ENCODE data around the gene CEP19. TPM values are rescaled to one million over a fixed set of nuclear protein-coding genes. Genes with fewer than 3 reads are reported as not detected.

Gene CEP19
- total RNA-seq, 1 experiment from 2014 or later, result 1.3 TPM

GRCh38 chr3:196726788-196727675 lies 15.0 kb upstream of the CEP19 start:
- DNase-seq, result no peak
- H2BK20ac ChIP-seq (ENCODE audit: low read depth, low read length, poor library complexity, severe bottlenecking), result no peak overlapping the region
- no peak overlapping the region for H3K56ac ChIP-seq (ENCODE audit: insufficient read length, low read depth, low read length)
- no peak overlapping the region for H3T11ph ChIP-seq (ENCODE audit: low read length)
- no peak overlapping the region for H3K27ac ChIP-seq (ENCODE audit: insufficient read length, low read depth, low read length)
- WGBS (ENCODE audit: extremely low coverage, insufficient read length, low lambda C conversion rate), result no CpG with 5 or more reads among the region's 7 CpGs
- H4K8ac ChIP-seq (replicated peaks; ENCODE audit: insufficient read length, low read depth, low read length), result no peak overlapping the region
- no peaks in the 10 kb centered on the region for H4K20me1 ChIP-seq (ENCODE audit: control insufficient read depth, insufficient read depth, insufficient read length)
- H3K27ac Mint-ChIP-seq, result no peak overlapping the region
- no peaks in the 10 kb centered on the region for H3K23me2 ChIP-seq (ENCODE audit: insufficient read length, low read depth, low read length, poor library complexity, severe bottlenecking)
- no peak overlapping the region for H2AK5ac ChIP-seq (ENCODE audit: insufficient read length, low read length)
- H4K91ac ChIP-seq (ENCODE audit: insufficient read length, low read depth, low read length), result no peak overlapping the region
- no peak overlapping the region for H4K5ac ChIP-seq (ENCODE audit: insufficient read length, low read depth, low read length)
- H3K79me2 ChIP-seq (ENCODE audit: insufficient read depth, low read length), result no peaks in the 10 kb centered on the region
- H2BK12ac ChIP-seq (ENCODE audit: insufficient read length, low read depth, low read length), result no peak overlapping the region
- H3K18ac ChIP-seq (ENCODE audit: insufficient read length, low read depth, low read length), result no peak overlapping the region
- H3K27me3 Mint-ChIP-seq (ENCODE audit: low read depth), result no peaks in the 10 kb centered on the region
- no peaks in the 10 kb centered on the region for H3K9me3 Mint-ChIP-seq
- no peak overlapping the region for H3K4me3 Mint-ChIP-seq
- no peaks in the 10 kb centered on the region for H3K9me3 ChIP-seq (ENCODE audit: control insufficient read depth, low read depth, low read length)
- H2BK15ac ChIP-seq (ENCODE audit: low read depth, low read length), result no peak overlapping the region
- no peak overlapping the region for H2BK120ac ChIP-seq (ENCODE audit: low read depth, low read length, poor library complexity, severe bottlenecking)
- no peak overlapping the region for H3K9ac ChIP-seq (ENCODE audit: extremely low read depth, insufficient read length, low read length)
- no peaks in the 10 kb centered on the region for H3K4me1 Mint-ChIP-seq
- H3K14ac ChIP-seq (ENCODE audit: insufficient read depth, low read length), result no peak overlapping the region
- H3K4me2 ChIP-seq (ENCODE audit: insufficient read depth, insufficient read length, low read length), result no peak overlapping the region
- H3K4ac ChIP-seq (ENCODE audit: low read depth, low read length), result no peak overlapping the region
- peaks cover 6 to 19% (median 17%) of the 10 kb centered on the region in 3 experiments; a peak in 6 of 7 replicates for H3K36me3 Mint-ChIP-seq (ENCODE audit: insufficient read depth in 1 of 3, low read depth in 3 of 3)
- TF ChIP-seq CTCF (conservative IDR thresholded peaks at IDR 0.05), result no peak
- H2BK5ac ChIP-seq (ENCODE audit: insufficient read length, low read length), result no peak overlapping the region
- no peaks in the 10 kb centered on the region for H3K27me3 ChIP-seq (ENCODE audit: insufficient read depth, low read length)
- no peak overlapping the region for H3K23ac ChIP-seq (ENCODE audit: insufficient read length, low read depth, low read length)
- H3K79me1 ChIP-seq (ENCODE audit: insufficient read depth, low read depth, low read length, poor library complexity, severe bottlenecking), result no peaks in the 10 kb centered on the region
- no peak overlapping the region for H2AFZ ChIP-seq (ENCODE audit: low read length)
- H3K4me1 ChIP-seq (ENCODE audit: insufficient read depth, low read length), result no peaks in the 10 kb centered on the region
